Cardiac fibroblast (primary cell): ENCODE data around the gene TBC1D5.
"Not testable (repeated sequence)": the region's sequence is repeated elsewhere in the genome, so short reads cannot be mapped to it uniquely, and the experiment has no call there.

Source experiments
- DNase-seq, 2 donors: peaks; one replicate each; pipeline versions ENCODE4 v3.0.0 to v3.0.0-alpha.2; 2010; ENCODE audit warnings: low read depth in 2 of 2
- H3K4me3 ChIP-seq, 2 donors: replicated peaks in 1 of 2; 1 replicate in 1 of 2; 2 replicates in 1 of 2; pipeline ENCODE4 v1.5.1; 2011; ENCODE audit warnings: low read depth in 2 of 2, low read length in 2 of 2, mild to moderate bottlenecking in 2 of 2, moderate library complexity in 1 of 2
- TF ChIP-seq, protein P1 (sequence below): IDR thresholded peaks from one replicate; pipeline ENCODE4 v1.5.1; 2011; ENCODE audit warnings: low read depth, mild to moderate bottlenecking, low read length, inconsistent platforms

TBC1D5 gene

DNA sequence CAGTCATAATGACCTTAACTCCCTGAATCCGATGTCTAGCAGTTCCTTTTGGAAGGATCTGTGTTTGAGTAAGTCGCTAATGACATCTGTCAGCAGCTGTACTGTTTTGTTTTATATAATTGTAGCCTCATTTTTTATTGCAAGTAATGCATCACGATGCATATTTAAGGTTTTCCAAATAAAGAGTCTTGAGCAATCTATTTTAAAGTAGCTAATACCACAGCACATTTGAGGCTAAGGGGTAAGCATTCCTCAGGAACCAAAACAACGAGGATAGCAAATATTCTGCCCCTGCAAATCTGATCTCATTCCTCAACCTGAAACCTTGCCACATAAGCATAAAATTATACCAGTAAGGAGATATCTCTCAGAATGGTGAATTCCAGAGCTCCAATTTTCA lies 98.7 kb downstream of the TBC1D5 start:
- peak; percentile 31 to 77 for DNase-seq
- H3K4me3 ChIP-seq: no peak overlapping the region
- TF ChIP-seq, protein P1, sequence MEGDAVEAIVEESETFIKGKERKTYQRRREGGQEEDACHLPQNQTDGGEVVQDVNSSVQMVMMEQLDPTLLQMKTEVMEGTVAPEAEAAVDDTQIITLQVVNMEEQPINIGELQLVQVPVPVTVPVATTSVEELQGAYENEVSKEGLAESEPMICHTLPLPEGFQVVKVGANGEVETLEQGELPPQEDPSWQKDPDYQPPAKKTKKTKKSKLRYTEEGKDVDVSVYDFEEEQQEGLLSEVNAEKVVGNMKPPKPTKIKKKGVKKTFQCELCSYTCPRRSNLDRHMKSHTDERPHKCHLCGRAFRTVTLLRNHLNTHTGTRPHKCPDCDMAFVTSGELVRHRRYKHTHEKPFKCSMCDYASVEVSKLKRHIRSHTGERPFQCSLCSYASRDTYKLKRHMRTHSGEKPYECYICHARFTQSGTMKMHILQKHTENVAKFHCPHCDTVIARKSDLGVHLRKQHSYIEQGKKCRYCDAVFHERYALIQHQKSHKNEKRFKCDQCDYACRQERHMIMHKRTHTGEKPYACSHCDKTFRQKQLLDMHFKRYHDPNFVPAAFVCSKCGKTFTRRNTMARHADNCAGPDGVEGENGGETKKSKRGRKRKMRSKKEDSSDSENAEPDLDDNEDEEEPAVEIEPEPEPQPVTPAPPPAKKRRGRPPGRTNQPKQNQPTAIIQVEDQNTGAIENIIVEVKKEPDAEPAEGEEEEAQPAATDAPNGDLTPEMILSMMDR: no peak

DNA sequence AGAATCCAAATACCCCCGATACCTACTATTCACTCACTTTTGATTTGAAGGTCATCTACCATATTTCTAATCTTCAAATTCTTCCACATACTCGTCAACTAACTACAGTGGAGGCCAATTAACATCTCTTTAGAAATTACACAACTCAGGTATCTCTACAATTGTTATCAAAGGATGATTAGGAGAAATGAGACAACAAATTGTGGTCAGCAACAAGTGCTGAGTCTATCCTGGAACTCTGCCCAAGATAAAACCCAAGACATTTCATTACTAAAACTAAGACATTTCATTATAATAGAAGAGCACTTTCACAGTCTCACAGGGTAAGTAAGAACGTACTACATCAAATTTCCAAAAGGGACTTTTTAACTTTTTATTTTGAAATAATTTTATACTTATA lies 100.0 kb downstream of the TBC1D5 start:
- TF ChIP-seq, protein P1: no peak
- no peak for DNase-seq
- no peak overlapping the region for H3K4me3 ChIP-seq

DNA sequence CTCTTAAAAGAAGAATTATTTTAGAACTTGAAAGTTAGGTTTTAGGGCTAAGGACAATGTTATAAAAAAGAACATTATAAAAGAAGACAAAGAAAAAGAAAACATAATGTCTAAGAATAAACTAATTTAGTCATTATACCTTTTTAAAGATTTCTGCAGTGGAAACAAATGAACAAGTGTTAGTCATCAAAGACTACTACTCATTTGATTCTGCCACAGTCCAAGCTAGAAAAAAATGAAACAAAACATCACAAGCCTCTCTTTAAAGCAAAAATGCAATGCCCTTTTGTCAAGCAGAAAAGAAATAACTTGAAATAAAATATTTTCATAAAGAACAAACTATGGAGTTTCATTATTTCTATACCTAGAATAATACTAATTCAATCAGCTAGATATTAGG lies 102.0 kb downstream of the TBC1D5 start:
- TF ChIP-seq, protein P1: no peak
- peak; percentile 29 to 60 for DNase-seq

DNA sequence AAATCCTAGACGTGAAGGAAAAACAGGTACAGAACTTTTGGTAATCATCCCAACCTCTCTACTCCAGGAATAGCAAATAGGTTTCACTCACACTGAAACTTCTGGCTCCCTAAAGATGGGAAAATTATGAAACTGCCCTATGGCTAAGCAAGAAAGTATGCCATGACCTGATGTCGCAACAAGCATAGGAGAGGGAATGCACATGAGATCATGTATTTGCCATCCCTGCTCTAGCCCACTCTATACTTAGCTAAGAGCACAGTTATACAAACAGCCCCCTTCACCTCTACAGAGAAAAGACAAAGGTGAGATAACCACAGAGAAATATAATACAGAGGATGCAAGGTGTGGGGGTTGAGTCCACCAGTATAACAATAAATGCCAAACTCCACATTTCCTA lies 102.7 kb downstream of the TBC1D5 start:
- no peak overlapping the region for H3K4me3 ChIP-seq
- TF ChIP-seq, protein P1: no peak
- peak; percentile 88 to 94 for DNase-seq

More for the DNA sequence above, 102.0 kb downstream of the TBC1D5 start:
- no peak overlapping the region for H3K4me3 ChIP-seq

DNA sequence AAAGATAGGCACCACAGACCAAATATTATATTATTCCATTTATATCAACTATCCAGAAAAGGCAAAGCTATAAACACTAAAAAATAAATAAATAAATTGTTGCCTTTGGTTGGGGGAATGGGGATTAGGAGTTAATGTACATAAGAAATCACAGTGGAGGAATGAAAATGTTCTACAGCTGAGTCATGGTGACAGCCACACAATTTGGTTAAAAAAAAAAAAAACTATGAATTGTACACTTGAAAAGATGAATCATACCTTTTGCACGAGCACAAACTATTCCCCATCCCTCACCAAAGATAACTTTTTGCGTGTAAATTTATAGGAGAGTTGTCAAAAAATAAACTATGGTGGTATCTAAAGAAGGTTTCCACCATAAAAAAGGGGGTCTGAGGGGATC lies 103.2 kb downstream of the TBC1D5 start:
- DNase-seq: peak; percentile 62 to 83
- H3K4me3 ChIP-seq: no peak overlapping the region
- TF ChIP-seq, protein P1: no peak

DNA sequence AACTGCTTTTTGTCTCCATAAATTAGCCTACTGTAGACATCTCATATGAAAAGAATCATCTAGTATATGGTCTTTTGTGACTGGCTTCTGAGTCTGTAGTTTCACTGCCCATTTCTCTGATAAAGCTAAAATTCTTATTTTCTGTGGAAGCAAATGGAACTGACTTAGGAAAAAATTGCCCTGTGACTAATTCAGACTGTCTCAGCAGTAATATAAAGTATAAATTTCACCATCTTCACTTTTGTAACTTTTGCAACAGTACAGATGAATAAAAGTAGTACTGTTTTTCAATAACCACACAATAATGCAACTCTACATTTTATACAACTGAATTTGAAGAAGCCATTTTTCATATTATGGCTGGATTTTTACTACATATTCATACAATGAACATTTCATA lies 104.1 kb downstream of the TBC1D5 start:
- TF ChIP-seq, protein P1: no peak
- DNase-seq: peak; percentile 30 to 70
- H3K4me3 ChIP-seq: no peak overlapping the region

DNA sequence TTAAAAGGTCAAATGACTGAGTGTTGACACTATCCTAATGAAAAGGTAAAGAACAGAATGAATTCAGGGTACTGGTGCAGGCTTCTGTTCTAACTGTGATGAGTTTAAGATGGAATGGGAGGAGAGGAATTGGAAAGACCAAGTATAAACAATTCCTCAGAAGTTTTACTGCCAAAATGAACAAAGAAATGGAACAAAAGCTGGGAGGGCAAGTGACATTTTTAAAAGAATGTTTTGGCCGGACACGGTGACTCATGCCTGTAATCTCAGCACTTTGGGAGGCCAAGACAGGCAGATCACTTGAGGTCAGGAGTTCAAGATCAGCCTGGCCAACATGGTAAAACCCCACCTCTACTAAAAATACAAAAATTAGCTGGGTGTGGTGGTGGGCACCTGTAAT lies 106.8 kb downstream of the TBC1D5 start:
- DNase-seq: peak; percentile 68 to 69
- H3K4me3 ChIP-seq: not testable (repeated sequence)
